GM18526 (cell line): ENCODE results near the gene PPP1R13B.

ENCODE experiments used
- POLR2A ChIP-seq: IDR thresholded peaks from 3 replicates; pipeline ENCODE4 v1.6.1; 2011; ENCODE audit not compliant: insufficient read length; ENCODE audit errors: extremely low read depth

Gene PPP1R13B

DNA sequence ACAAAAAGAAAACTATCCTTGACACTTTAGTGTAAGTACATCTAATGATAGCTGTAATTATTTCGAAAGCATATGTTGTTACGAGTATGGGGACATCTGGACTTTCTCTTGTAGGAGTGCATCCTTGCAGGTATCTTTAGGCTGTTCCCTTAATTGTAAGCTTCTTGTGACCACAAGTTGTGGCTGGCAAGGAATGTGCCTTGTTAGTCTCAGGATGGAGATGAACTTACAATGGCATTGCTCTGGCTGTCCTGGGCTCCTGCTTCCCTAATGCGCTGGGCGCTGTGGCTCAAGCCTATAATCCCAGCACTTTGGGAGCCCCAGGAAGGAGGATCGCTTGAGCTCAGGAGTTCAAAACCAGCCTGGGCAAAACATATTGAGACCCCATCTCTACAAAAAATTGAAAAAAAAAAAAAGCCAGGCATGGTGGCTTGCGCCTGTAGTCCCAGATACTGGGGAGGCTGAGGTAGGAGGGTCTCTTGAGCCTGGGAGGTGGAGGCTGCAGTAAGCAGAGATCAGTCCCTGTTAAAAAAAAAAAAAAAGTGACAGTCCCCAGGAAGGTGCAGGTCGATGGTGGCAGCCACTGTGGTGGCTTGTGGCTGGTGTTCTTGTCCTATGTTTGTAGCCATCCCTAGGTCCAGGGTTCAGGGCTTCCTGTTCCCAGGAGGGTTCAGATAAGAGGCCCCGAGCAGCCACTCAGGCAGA is 23.7 kb upstream of the PPP1R13B start:
- TF ChIP-seq POLR2A = no peak

DNA sequence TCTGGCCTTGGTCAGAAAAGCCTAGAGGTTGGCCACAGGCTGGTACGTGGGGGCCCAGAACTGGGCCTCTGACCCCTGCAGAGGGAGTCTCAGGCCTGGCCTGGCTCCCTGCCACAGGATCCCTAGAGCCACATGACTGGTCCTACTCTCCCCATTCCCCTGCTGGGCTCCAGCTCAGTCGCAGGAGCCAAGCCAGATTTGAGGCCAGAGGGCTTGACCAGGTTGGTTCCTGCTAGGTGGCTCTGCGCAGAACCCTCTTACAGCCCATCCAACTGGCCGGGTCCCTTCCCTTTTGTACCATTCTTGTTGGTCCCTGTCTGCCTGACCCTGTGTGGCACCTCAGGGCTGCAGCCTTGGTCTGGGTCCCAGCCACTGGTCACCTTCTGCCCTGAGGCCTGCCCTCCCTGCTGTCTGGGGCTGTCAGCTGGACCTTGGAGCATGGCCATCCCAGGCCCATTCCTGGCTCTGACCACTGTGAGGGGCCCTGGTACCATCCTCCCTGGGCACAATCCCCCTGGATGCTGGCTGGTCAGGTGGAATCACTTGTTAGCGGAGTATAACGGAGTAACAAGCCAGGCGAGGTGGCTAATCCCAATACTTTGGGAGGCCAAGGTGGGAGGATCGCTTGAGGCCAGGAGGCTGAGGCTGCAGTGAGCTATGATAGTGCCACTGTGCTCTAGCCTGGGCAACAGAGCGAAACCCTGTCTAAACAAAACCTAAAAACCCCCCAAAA is 22.9 kb upstream of the PPP1R13B start:
- TF ChIP-seq POLR2A = no peak

DNA sequence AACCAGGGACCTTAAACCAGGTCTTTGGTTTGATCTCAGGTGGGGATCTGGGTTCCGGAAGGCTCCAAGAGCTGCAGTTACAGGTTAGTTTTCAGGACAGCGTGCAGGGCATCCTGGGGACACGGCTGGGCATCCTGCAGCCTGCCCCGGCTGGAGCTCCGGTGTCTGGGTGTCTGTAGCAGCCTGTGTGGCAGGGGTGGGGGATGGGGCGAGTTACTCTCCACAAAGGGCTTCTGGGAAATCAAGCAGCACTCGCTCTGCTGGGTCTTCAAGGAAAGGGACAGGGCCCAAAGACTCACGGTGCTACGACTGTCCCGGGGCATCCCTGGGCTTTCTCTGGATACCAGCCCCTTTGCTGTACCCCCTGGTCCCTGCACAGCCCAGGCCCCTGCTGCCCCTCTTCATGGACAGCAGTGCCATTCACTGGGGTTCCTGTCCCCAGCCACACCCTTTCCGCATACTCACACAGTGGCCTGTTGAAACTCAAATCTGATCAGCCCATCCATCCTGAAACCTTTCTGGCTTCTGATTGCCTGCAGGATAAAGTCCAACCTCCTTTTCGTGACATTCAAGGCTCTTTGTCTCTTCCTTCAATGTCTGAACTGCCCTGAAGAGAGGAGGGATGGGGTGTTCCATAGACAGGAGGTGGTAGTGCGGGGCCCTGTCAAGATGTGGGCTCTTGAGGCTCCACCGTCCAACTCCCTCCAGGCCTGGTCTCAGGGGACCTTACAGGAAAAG is 22.2 kb upstream of the PPP1R13B start:
- TF ChIP-seq POLR2A = no peak

DNA sequence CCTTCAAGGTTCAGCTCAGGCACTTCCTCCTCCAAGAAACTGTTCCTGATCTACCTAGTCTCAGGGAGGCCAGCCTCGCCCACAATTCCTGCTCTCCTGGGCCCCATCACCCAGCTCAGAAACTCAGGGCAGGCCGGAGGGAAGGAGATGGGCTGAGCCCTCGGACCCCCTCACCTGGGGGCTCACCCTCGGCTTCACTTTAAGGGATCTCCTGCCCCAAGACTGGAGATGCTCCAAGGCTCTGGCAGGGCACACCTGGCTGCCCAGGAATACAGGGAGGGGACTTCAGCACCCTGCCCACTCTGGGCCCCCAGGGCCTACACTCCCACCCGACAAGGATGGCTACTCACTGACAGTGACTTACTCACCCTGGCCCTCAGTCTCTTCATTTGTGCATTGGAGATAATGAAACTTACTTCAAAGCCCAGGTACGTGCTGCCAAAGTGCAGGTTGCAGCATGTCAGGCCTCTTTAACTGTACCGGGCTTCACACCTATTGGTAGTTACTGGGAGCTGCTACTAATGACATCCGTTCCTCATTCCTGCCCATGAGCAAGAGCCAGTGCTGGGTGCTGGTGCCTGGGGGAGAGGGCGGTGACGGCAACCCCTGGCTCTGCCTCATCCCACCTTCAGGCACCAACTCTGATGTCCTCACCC is 21.0 kb upstream of the PPP1R13B start:
- TF ChIP-seq POLR2A = no peak

DNA sequence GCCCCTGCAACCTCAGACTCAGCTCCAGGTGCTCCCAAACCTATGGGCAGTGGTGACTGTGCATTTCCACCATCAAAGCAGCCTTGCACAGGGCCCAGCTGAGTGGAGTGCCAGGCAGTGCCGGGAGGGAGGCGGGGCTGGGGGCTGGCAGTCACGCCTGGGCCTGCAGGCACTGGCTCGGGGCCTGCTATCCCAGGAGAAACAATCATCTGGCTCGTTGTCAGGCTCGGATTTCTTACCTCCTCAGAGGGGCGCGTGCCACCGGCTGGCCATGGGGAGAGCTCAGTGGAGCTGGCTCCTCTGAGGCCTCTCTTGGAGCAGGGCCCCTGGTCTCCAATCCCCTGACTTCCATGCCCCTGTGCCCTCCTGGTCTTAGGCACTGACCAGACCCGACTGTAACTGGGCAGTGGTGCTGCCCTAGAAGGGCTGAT is 20.2 kb upstream of the PPP1R13B start:
- no peak for TF ChIP-seq POLR2A

DNA sequence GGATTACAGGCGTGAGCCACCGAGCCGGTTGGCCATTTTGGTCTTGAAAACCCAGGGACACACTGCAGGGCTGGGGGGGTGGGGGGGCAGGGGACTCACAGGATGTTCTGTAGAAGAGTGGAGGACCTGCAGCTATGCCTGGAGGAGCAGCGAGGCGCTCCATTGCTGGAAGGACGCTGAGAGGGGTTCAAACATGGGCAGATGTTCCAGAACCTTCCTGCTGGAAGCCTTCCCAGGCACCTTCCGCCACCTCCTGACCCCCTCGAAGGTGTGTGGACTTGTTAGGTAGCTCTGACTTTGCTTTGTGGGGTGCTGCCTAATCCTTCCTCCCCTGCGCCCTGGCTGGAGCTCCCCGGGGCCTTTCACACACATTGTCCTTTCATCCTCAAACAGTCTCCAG is 19.6 kb upstream of the PPP1R13B start:
- TF ChIP-seq POLR2A = no peak

DNA sequence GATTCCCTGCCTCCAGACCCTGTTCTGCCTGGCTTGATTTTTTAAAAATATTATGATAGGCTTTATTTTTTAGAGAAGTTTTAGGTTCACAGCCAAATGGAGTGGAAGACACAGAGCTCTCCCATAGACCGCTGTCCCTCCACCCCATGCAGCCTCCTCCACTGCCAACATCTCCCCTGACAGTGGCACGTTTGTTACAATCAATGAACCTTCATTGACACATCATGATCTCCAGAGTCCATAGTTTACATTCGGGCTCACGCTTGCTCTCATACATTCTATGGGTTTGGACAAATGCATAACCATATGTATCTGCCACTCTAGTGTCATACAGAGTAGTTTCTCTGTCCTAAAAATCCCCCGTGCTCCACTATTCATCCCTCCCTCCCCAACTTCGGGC is 15.9 kb upstream of the PPP1R13B start:
- TF ChIP-seq POLR2A = no peak

DNA sequence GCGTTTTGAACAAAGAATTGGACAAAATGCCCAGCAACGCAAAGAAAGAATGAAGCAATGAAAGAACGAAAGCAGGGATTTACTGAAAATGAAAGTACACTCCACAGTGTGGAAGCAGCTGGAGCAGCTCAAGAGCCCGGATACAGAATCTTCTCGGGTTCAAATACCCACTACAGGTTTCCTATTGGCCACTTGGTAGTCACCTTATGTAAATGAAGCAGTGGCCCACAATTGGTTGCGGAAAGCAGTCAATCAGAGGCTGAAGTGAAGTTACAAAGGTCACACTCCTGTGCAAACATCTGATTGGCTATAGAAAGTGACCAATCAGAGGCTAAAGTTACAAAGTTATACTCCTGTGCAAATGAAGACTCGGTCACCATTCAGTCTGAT is 15.0 kb upstream of the PPP1R13B start:
- no peak for TF ChIP-seq POLR2A

DNA sequence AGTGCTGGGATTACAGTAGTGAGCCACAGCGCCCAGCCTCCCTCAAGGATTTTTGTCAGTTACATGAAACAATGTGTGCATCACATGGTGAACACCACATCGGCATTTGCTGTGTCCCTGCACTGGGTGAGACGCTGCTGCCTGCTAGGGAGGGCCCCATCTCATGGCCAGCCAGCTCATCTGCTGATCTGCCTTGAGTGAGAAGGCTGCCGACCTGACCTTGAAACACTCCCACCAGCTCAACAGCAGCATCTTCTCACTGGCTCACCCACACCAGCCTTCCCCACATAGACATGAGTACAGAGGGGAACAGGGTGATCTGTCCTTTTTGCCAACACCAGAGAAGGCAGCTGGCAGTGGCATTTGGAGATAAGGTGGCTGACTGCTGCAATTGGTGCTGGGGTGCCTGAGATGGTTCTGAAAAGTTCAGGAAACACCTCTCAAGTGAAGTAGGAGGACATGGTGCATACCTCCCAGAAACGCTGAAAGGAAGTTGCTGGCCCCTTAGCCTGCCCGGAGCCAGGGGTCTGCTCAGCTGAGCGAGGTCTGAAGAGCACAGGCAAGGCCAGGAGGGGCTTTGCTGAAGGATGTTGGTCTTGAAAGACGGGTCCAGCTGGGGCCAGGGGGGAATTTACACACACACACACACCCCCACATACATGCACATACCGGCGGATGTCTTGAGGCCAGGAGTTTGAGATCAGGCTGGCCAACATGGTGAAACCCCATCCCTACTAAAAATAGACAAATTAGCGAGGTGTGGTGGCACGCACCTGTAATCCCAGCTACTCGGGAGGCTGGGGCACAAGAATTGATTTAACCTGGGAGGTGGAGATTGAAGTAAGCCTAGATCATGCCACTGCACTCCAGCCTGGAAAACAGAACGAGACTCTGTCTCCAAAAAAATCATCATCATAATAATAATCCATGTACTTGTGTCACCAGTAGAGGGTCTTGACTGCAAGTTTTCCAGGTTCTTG is 14.3 kb upstream of the PPP1R13B start:
- TF ChIP-seq POLR2A = no peak

DNA sequence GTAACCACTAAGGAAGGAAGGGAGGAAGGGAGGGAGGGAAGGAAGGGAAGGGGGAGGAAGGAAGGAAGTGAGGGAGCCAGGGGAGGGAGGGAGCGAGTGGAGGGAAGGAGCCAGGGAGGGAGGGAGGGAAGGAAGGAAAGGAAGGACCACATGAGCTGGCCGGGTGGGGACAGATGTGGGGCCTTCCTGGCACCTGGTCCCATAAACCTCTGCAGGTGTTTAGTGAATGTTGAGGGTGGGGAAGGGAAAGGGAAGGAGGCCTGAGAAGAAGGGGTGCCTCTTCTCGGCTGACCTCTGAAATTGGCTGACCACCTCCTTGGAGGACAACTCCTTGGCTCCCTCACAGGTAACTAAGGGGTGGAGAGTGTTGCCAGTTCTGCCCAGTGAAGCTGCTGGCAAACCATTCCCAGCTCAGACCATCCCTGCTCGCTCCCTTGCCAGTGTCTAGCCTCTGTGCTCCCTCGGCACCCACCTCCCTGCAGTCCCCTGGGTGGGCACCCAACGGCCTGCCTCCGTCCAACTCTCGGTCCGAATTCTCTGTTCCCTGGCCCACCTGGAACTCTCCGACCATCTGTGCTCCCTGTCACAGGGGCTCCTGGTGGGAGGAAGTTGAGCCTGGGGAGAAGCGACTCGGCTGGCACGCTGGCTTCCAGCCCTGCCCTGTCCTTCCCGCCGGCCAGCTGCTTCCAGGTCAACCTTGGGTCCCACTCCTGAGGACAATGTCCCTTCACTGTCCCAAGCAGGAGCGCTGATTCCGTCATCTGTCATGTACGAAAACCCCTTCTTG is 12.2 kb upstream of the PPP1R13B start:
- TF ChIP-seq POLR2A = no peak

DNA sequence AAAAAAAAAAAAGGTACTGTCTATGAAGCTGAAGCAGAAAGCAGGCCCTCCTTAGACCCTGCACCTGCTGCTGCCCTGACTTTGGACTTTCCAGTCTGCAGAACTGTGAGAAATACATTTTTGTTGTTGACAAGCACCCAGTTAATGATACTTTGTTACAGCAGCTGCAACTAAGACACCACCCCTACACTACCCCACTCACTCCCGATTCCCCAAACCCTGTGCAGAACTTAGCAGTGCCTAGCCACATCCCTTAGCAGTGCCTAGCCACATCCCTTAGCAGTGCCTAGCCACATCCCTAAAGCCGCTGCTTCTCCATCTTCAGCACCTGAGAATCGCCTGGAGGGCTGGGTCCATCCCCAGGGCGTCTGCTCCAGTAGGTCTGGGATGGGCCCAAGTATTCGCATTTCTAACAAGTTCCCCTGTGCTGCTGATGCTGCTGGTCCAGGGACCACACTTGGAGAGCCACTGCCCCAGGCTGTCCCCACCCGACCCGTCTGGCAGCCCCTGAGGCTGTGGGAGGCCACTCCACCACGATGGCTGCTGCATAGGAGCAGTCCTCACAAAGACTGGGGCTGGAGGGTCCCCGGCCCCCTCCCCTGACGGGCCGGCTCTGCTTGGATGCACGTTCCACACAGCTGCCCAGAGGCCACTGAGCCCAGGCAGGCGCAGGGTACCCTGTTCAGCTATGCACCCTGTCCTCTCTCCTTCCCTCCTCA is 10.8 kb upstream of the PPP1R13B start:
- no peak for TF ChIP-seq POLR2A

DNA sequence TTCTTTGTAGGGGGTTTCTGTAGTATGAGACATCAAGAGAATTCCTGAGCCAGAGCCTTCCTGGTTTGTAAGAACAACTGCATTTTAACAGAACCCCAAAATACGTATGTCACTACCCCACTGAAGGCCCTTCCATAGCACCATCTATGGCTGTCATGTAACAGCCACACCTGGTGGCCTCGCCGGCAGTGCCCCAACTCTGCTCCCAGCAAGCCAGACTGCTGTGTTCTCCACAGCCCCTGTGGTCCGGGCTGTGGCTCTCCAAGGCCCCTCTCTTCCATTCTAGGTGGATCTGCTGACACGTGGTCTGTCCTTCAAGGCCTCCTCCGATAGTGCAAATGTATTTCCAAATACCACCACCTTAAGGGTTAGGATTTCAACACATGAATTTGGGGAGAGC is 9.9 kb upstream of the PPP1R13B start:
- no peak for TF ChIP-seq POLR2A

DNA sequence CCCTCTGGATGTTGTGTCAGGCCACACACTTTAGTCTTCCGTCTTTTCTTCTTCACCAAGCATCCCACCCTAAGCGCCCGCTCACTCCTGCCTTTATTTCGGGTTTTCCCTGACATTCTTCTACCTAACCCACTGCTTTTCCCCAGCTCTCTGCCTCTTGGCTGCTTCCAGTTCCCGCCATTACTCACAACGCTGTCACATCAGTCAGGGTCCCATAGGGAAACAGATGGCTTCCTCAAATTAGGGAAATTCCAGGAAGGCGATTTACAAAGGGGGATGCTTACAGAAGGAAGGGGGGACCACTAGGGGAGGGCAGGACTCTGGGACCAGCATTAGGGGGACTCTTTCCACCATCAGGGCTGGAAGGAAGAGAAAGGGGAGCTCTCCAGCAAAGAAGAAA is 9.2 kb upstream of the PPP1R13B start:
- no peak for TF ChIP-seq POLR2A
